HG03521 (cell line): ENCODE measurements around the gene TMEM97.
A peak's percentile ranks its signal among the peaks of the same experiment; 100 is the strongest.
"Not testable (repeated sequence)": the region's sequence is repeated elsewhere in the genome, so short reads cannot be mapped to it uniquely, and the experiment has no call there.

Source experiments
- ATAC-seq: cut with Tn5 transposase; IDR thresholded peaks from one replicate; pipeline ENCODE4 v1.9.1; 2021; ENCODE audit warnings: mild to moderate bottlenecking, moderate library complexity; ENCODE audit not compliant: unreplicated experiment

Gene TMEM97

DNA sequence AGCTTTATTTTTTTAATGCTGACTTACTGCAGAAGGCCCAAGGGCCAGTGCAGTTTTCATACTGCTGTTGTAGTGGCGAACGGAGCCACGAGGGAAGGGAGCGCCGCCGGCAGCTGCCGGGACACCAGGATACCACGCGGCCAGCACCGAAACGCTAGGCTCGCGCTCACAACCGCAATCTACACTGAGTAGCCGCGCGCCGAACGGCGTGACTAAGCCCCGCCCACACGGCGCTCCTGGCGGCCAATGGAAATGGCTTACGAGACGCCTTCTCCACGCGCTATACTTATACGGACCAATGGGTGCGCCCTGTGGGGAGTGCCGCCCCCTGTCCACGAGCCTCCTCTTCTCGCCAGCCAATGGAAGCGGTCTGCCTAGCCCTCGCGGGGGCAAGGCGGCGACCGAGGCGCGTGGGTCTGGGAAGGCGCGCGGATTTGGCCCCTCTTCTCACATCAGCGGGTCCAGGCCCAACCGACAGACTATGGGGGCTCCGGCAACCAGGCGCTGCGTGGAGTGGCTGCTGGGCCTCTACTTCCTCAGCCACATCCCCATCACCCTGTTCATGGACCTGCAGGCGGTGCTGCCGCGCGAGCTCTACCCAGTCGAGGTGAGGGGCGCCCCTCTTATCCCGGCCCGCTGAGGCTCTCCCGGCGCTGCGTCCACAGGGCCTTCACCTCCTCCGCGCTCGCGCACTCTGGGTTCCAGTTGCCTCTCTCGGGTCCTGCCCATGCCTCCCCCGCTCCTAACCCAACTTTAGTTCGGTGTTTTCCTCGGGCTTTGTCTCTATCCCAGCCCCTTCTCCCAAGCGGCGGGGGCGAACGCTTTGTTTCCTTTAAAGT lies at the start of gene TMEM97:
Gene TMEM97, plus strand, starts transcription at position 442 of the 839 bp plus-strand sequence. Its CDS starts 40 bp downstream, at position 482.
- ATAC-seq, result peak; percentile 94

DNA sequence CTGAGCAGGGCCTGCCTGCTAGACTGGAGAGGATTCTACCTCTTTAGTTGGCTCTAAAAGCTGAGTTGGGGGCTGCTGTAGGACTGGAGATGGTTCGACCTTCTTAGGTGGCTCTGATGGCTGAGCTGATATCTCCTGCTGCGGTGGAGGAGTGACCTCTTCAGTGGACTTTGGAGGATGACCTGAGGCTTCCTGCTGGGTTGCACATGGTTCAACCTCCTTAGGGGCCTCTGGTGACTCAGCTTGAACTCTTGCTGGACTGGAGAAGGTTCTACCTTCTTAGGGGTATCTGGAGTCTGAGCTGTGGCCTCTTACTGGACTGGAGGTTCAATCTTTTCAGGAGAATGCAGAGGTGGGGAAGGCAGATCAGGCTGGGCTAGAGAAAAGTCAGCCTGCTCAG lies 48.9 kb upstream of the TMEM97 start:
- no peak for ATAC-seq

DNA sequence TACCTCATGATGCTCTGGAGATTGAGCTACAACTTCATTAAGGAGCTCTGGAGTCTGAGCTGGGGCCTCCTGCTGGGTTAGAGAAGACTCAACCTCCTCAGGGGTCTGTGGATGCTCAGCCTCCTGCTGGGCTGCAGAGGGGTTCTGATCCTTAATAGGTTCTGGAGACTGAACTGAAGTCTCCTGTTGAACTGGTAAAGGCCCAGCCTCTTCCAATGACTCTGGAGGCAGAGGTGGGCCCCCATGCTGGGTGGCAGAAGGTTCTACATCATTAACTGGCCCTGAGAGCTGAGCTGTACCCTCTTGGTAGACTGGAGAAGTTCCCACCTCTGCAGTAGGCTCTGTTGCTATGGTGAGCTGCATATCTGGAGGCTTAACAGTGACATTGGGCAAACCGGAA lies 48.1 kb upstream of the TMEM97 start:
- no peak for ATAC-seq

DNA sequence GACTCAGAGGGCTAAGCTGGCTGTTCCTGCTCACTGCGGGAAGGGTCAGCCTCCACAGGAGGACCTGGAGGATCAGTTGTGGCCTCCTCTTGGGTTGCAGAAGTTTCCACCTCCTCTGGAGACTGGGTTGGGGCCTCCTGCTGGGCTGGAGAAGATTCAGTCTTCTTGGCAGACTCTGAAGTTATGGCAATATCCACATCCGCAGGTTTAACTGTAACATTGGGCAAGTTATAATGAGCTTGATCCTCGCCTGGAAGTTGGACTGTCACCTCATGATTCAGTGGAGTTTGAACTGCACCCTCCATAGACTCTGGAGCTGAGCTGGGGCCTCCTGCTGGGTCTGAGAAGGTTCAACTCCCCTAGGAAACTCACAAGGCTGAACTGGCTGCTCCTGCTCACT lies 47.6 kb upstream of the TMEM97 start:
- ATAC-seq, result no peak

DNA sequence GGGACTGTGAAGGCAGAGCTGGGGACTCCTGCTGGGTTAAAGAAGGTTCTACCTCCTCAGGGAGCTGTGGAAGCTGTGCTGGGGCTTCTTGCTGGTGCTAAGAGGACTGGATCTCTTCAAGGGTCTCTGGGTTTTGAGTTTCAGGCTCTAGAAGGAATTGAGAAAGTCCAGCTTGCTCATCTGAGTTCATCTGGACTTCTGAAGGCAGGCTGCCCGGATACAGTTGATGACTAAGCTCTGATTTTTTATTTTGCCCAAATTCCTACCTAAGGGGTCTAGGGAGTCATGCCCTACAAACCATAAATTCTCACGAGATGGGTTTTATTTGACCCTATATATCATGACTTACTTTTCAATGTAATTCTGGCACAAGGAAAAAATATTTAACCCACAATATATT lies 46.8 kb upstream of the TMEM97 start:
- ATAC-seq, result no peak

DNA sequence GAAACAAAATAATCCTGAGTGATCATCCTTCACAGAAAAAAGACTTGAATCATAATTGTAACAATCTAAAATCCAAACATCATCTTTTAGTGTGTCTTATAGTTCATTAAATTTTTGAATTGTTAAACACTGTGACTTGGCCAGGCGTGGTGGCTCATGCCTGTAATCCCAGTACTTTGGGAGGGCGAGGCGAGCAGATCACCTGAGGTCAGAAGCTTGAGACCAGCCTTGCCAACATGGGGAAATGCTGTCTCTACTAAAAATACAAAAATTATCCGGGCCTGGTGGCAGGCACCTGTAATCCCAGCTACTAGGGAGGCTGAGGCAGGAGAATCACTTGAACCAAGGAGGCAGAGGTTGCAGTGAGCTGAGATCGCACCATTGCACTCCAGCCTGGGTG lies 45.7 kb upstream of the TMEM97 start:
- not testable (repeated sequence) for ATAC-seq

DNA sequence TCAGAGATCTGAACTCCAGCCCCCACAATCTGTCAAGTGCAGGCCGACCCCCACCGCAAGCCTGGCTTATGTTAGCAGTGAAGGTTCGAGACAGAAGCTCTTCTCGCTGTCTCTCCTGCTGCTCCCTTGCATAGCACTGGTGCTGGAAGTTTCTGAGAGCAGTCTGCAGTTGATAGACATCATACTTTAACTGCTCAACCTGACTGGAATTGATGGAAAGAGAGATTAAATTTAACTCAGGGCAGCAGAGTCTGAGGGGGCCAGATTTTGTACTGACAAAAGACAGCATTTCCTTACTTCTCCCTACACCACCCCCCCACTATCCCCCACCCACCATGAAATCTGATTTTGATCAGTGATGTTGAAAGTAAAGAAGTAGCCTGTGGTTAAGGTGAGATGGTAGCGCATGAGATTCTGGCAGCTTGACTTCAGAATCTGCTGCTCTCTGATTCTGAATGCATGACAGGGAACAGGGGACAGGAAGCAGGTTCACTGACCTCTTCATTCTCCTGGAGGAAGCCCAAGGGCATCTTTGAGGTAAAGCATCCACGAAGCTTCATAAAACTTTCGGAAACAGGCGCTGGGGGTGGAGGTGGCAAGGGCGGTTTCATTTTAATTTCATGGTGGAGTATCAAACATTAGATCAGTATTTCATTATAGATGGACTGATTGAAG lies 44.3 kb upstream of the TMEM97 start:
- no peak for ATAC-seq

DNA sequence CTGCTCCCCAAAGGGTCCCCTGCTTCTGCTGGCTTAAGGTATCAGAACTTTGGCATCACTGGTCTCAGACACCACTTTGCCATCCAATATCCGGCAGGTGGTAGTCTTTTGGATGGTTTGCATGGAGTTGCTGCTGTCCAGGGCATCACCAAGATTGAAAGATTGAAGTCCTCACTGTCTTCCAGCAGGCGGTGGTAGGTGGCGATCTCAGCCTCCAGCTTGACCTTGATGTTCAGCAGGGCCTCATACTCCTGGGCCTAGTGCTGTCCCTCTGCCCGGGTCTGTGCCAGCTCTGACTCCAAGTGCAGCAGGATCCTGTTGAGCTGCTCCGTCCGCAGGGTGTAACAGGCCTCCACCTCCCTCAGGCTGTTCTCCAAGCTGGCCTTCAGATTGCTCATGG lies 43.0 kb upstream of the TMEM97 start:
- ATAC-seq, result no peak

DNA sequence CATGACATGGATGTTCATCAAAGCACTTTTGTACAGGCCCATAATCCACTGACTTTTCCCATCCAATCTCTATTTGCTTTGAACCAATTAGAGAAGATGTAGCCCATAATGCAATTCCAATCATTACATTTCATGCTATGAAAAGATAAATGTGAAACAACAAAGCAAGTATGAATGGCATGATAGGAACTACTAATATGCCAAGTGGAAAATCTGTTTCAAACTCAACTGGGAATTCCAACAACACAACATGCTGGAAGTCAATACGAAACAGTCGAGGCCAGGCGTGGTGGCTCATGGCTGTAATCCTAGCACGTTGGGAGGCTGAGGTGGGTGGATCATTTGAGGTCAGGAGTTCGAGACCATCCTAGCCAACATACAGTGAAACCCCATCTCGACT lies 39.6 kb upstream of the TMEM97 start:
- ATAC-seq, result no peak

DNA sequence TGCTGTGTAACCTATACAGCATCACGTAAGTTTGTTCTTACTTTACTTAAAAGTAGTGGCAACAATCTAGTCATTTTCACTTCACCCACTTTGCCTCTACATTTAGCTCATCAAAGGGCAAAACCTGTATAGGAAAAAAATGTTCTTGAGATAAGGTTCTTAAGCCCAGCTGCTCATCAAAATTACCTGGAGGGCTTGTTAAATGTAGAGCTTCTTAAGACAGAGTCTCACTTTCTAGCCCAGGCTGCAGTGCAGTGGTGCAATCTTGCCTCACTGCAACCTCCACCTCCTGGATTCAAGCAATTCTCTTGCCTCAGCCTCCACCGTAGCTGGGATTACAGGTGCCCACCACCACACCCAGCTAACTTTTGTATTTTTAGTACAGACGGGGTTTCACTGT lies 38.2 kb upstream of the TMEM97 start:
- ATAC-seq, result no peak

DNA sequence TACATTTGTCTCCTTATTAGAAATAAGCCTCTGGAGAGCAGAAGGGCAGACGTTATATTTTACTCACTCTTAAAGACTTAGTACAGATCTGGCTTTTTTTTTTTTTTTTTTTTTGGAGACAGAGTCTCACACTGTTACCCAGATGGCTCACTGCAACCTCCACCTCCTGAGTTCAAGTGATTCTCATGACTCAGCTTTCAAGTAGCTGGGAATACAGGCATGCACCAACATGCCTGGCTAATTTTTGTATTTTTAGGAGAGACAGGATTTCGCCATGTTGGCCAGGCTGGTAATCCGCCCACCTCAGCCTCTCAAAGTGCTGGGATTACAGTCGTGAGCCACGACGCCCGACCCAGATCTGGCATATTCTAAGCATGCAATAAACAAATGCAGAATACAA lies 36.4 kb upstream of the TMEM97 start:
- no peak for ATAC-seq

DNA sequence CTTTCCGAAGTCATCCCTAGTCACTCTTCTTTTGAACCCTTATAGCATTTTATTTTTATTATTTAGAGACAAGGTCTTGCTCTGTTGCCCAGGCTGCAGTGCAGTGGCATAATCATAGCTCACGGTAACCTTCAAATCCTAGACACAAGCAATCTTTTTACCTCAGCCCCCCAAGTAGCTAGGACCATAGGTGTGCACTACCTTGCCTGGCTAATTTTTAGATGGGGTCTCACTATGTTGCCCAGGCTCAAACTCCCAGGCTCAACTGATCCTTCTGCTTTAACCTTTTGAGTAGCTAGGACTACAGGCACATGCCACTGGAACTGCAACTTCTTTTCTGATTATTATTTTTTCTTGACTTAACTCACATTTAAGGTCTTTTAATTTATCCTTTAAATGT lies 33.0 kb upstream of the TMEM97 start:
- ATAC-seq, result no peak

DNA sequence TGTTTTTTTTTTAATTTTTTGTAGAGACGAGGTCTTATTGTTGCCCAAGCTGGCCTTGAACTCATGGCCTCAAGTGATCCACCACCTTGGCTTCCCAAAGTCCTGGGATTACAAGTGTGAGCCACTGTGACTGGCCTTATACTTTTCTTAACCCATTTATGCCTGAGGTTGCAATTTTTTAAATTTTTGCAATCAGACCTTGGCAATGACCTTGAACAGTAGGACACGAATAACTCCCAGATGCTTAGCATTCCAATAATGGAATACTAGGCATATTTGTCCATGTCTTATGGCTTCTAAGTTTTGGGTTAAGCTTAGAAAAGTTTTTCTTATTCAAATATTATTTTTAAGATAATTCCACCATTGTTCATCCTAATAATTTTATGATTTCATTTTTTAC lies 28.3 kb upstream of the TMEM97 start:
- no peak for ATAC-seq

DNA sequence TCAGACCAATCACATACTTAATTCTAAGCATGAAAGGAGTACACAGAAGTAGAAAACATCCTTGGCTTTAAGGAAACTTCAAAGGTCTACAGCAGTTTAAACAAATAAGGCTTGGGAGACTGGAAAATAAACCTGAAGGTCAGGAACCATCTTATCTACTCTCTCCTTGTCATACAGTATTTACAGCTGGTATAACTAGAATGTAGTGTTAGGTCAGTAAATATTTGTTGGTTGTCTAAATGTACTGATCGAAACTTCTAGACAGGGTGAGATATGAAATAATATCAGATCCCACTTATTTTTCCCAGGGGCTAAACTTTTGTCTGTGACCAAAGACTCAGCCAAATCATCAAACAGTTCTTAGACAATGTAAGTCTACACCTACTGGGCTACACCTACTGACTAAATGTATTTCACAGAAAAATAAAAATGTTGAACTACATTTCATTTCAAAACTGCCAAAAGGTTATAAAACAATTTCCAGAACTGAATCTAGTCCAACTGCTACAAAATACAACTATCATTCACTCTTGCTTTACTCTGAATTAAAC lies 27.1 kb upstream of the TMEM97 start:
- no peak for ATAC-seq

DNA sequence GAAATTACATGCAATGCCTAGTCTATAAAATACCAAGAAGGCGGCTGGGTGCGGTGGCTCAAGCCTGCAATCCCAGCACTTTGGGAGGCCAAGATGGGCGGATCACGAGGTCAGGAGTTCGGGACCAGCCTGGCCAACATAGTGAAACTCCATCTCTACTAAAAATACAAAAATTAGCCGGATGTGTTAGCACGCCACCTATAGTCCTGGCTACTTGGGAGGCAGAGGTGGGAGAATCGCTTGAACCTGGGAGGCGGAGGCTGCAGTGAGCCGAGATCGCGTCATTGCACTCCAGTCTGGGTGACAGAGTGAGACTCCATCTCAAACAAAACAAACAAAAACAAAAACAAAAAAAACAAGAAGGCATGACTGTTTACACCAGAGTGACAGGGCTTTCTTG lies 26.1 kb upstream of the TMEM97 start:
- ATAC-seq, result not testable (repeated sequence)

DNA sequence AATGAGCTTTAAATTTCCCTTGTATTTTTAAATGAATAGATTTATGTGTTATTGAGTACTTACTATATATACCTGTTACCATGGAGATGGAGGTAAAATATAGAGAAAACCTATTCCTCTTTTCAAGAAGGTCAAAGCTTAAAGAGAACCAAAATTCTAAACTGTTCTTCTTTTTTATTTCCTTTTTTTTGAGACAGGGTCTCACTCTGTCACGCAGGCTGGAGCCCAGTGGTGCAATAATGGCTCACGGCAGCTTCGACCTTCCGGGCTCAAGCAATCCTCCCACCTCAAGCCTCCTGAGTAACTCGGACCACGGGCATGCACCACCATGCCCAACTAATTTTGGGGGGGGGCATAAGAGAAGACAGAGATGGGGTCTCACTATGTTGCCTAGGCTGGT lies 25.0 kb upstream of the TMEM97 start:
- ATAC-seq, result no peak

DNA sequence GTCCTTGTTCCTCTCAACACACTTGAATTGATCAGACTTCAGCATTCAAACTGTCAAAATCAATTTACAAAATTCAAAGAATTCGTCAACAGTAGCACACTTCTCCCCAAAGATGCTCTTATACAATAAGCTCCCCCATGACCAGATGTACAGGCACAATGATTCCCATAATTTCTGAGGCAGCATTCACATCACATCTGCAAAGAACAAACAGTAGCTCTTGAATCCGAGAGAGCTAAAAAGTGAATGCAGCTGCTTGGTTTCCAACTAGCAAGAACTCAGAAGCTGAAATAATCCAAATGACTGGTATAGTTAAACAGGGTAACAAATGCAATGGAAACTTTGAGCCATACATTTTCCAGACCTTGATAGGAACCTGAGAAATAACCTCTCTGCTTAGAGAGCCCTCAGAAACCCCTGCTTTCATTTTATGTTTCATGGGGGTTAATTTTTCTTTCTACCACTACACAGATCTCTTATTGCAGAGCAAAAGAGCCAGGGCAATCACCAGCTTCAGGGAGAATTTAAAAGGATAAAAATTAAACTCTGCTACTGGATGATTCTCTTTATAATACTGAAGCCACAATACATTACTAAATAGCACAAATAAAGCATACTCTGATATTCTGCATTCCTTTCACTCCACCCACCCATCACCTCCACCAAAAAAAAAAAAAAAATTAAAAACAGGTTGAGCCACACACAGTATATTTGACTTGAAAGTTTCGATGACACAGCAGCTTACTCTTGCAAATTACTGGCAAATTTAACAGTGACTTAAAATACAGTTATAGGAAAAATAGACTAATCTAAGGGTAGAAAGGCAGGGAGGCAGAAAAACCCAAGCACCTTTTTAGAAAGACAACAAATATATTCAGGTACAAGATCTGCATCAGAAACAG lies 23.1 kb upstream of the TMEM97 start:
- no peak for ATAC-seq

DNA sequence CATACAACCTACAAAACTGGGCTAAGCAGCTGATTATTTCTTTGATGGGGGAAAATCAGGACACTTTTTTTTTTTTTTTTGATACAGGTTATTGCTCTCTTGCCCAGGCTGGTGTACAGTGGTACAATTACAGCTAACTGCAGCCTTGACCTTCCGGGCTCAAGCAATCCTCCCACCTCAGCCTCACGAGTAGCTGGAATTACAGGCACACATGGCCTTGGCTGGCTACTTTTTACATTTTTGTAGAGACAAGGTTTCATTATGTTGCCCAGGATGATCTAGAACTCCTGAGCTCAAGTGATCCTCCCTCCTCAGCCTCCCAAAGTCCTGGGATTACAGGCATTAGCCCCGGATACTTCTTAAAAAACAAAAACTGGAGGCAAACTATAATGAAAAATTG lies 20.6 kb upstream of the TMEM97 start:
- no peak for ATAC-seq

DNA sequence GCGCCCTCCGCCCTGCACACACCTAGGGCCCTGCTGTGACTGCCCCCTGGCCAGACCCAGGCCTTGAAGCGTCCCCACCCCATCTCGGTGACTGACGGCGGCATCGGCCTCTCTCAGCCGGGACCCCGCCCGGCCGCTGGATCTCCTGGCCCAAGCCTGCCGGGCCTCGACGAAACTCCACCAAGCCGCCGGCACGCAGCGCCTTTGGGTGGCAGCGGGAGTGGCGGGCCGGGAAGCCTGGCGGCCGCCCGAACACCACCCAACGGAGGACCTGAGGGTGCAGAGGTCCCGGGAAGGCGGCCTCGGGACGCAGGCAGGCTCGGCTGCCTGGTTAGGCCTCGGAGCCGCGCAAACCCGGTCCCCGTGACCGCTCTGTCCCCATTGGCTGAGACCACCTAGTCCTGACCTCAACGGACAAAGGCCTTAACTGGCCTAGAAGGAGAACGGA lies 12.0 kb upstream of the TMEM97 start:
- ATAC-seq, result no peak

DNA sequence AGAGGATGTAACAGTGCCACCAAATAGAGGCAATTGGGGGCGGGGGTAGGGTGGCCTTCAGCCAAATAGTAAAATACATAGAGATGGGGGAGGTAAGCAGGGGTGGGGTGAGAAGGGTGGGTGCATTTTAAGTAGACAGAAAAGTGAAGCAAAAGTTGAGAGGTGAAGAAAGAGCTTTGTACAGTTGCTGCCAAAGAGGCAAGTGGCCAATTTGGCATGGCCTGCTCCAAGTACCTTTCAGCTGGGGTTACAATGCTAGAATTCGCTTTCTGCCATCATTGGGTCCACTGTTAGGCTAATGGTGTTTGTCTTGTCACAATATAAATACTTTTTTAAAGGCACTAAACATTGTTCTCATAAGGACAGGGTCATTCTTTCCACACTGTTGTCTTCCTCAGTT lies 5.2 kb upstream of the TMEM97 start:
- no peak for ATAC-seq
